GM23338 (cell line): Measurements from ENCODE around the gene WDR75.

ENCODE experiments used
- CREB1 ChIP-seq: fragments of 250-450 bp; sonication (Bioruptor Pico); IDR thresholded peaks from 2 replicates; pipeline ENCODE4 v1.5.0; 2020; ENCODE audit warnings: low read depth, mild to moderate bottlenecking, moderate library complexity
- EZH2 ChIP-seq: fragments of 200-600 bp; sonication (generic); IDR thresholded peaks from one replicate; pipeline ENCODE4 v1.8.0; 2017; ENCODE audit warnings: antibody characterized with exemption, mild to moderate bottlenecking, low read depth; ENCODE audit not compliant: unreplicated experiment
- EZH2phosphoT487 ChIP-seq: fragments of 200-600 bp; sonication (generic); IDR thresholded peaks from one replicate; pipeline ENCODE4 v1.8.1; 2018; ENCODE audit warnings: antibody characterized with exemption; ENCODE audit not compliant: unreplicated experiment
- JUNB ChIP-seq: IDR thresholded peaks from one replicate; pipeline ENCODE4 v1.6.1; 2016; ENCODE audit warnings: antibody characterized with exemption; ENCODE audit not compliant: unreplicated experiment
- POLR2AphosphoS5 ChIP-seq: IDR thresholded peaks from 2 replicates; pipeline ENCODE4 v1.6.1; 2016; ENCODE audit warnings: antibody characterized with exemption, low read depth
- TF ChIP-seq, protein P1 (sequence below), 2 experiments: fragments of 200-600 bp in 1 of 2; sonication (generic) in 1 of 2; conservative IDR thresholded peaks; 2 replicates each; pipeline versions ENCODE4 v1.5.1 to v1.6.1; 2016 to 2017; ENCODE audit warnings: antibody characterized with exemption in 2 of 2, low read depth in 2 of 2, mild to moderate bottlenecking in 2 of 2, moderate library complexity in 1 of 2
- TF ChIP-seq, protein P2 (sequence below): IDR thresholded peaks from one replicate; pipeline ENCODE4 v1.6.1; 2018; ENCODE audit warnings: antibody characterized with exemption; ENCODE audit not compliant: unreplicated experiment

- TF ChIP-seq, protein P1, sequence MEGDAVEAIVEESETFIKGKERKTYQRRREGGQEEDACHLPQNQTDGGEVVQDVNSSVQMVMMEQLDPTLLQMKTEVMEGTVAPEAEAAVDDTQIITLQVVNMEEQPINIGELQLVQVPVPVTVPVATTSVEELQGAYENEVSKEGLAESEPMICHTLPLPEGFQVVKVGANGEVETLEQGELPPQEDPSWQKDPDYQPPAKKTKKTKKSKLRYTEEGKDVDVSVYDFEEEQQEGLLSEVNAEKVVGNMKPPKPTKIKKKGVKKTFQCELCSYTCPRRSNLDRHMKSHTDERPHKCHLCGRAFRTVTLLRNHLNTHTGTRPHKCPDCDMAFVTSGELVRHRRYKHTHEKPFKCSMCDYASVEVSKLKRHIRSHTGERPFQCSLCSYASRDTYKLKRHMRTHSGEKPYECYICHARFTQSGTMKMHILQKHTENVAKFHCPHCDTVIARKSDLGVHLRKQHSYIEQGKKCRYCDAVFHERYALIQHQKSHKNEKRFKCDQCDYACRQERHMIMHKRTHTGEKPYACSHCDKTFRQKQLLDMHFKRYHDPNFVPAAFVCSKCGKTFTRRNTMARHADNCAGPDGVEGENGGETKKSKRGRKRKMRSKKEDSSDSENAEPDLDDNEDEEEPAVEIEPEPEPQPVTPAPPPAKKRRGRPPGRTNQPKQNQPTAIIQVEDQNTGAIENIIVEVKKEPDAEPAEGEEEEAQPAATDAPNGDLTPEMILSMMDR (conservative IDR thresholded peaks at IDR 0.05; ENCODE audit: low read depth in 2 of 2), result no peak
- no peak for TF ChIP-seq EZH2phosphoT487
- no peak for TF ChIP-seq EZH2
- TF ChIP-seq POLR2AphosphoS5, result no peak
- TF ChIP-seq JUNB, result no peak
- no peak for TF ChIP-seq CREB1 (CRISPR knock-in tag)
- TF ChIP-seq, protein P2, sequence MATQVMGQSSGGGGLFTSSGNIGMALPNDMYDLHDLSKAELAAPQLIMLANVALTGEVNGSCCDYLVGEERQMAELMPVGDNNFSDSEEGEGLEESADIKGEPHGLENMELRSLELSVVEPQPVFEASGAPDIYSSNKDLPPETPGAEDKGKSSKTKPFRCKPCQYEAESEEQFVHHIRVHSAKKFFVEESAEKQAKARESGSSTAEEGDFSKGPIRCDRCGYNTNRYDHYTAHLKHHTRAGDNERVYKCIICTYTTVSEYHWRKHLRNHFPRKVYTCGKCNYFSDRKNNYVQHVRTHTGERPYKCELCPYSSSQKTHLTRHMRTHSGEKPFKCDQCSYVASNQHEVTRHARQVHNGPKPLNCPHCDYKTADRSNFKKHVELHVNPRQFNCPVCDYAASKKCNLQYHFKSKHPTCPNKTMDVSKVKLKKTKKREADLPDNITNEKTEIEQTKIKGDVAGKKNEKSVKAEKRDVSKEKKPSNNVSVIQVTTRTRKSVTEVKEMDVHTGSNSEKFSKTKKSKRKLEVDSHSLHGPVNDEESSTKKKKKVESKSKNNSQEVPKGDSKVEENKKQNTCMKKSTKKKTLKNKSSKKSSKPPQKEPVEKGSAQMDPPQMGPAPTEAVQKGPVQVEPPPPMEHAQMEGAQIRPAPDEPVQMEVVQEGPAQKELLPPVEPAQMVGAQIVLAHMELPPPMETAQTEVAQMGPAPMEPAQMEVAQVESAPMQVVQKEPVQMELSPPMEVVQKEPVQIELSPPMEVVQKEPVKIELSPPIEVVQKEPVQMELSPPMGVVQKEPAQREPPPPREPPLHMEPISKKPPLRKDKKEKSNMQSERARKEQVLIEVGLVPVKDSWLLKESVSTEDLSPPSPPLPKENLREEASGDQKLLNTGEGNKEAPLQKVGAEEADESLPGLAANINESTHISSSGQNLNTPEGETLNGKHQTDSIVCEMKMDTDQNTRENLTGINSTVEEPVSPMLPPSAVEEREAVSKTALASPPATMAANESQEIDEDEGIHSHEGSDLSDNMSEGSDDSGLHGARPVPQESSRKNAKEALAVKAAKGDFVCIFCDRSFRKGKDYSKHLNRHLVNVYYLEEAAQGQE, result no peak
Measured at GRCh38 chr2:189514104-189514503, 72.8 kb downstream of the WDR75 start.
